ENCODE data around the gene RUNX2. TPM values are rescaled to one million over a fixed set of nuclear protein-coding genes. Genes with fewer than 3 reads are reported as not detected.

Gene RUNX2
- total RNA-seq, 1 donor from 2014 or later: 0.09 TPM

DNA sequence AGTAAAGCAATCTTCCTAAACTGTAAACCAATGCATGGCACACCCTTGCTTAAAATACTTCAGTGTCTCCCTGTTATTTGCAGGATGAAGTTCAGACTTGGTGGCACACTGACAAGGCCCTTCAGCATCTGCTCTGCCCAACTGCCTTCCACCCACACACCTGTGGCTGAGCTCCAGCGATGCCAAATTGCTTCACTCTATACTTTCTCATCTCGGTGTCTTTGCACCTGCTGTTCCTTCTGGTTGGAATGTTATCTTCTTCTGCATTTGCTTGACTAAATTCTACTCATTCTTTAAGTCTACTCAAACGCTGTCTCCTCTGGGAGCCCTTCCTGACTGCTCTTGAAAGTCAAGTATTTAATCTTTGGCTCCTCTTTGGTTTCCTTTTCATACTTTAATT is 149.7 kb downstream of the RUNX2 start:
- no peak overlapping the region for H3K4me2 ChIP-seq
- no peaks in the 10 kb centered on the region for H3K27me3 ChIP-seq
- DNase-seq (ENCODE audit: low spot score): no peak
- H4K20me1 ChIP-seq (ENCODE audit: low read depth): no peaks in the 10 kb centered on the region
- no peak overlapping the region for H3K27ac ChIP-seq
- Mint-ChIP-seq H3K4me3 (no peak overlapping the region), H3K27ac (no peak overlapping the region), H3K27me3 (ENCODE audit: insufficient read depth, low read depth) (peaks cover 2% of the 10 kb centered on the region), H3K4me1 (peaks cover 14% of the 10 kb centered on the region), H3K36me3 (no peaks in the 10 kb centered on the region), H3K9me3 (no peaks in the 10 kb centered on the region)
- H3K4me1 ChIP-seq: peaks cover 12% of the 10 kb centered on the region
- TF ChIP-seq EZH2phosphoT487 (IDR thresholded peaks at IDR 0.05) (no peak), EZH2 (IDR thresholded peaks at IDR 0.05) (no peak)
- TF ChIP-seq, protein P1, sequence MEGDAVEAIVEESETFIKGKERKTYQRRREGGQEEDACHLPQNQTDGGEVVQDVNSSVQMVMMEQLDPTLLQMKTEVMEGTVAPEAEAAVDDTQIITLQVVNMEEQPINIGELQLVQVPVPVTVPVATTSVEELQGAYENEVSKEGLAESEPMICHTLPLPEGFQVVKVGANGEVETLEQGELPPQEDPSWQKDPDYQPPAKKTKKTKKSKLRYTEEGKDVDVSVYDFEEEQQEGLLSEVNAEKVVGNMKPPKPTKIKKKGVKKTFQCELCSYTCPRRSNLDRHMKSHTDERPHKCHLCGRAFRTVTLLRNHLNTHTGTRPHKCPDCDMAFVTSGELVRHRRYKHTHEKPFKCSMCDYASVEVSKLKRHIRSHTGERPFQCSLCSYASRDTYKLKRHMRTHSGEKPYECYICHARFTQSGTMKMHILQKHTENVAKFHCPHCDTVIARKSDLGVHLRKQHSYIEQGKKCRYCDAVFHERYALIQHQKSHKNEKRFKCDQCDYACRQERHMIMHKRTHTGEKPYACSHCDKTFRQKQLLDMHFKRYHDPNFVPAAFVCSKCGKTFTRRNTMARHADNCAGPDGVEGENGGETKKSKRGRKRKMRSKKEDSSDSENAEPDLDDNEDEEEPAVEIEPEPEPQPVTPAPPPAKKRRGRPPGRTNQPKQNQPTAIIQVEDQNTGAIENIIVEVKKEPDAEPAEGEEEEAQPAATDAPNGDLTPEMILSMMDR (IDR thresholded peaks at IDR 0.05): no peak
- no peak overlapping the region for H3K4me3 ChIP-seq
- no peaks in the 10 kb centered on the region for H3F3A ChIP-seq (ENCODE audit: low read depth)
- H3K9ac ChIP-seq: no peak overlapping the region
- H3K36me3 ChIP-seq: no peaks in the 10 kb centered on the region
- H2AFZ ChIP-seq (replicated peaks): no peak overlapping the region
- H3K79me2 ChIP-seq (ENCODE audit: low read depth): no peaks in the 10 kb centered on the region
- no peaks in the 10 kb centered on the region for H3K9me3 ChIP-seq (ENCODE audit: low read depth)

DNA sequence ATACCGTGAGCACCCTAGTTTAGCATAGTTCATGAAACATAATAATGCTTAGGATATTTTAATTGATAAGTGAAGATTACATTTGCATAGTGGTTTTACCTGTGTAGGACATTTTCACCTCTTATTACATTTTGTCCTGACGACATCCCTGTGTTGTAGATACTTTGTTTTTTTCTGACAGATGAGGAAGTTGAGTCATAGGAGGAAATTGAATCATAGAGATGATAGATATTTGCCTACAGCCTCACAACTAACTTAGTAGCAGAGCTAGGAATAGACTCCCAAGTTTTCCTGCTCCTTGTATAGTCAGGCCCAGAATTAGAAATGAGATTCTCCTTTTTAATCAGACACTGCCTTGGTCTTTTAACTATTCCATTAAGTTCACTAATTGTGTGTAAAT is 150.1 kb downstream of the RUNX2 start:
- Mint-ChIP-seq H3K4me3 (no peak overlapping the region), H3K36me3 (no peaks in the 10 kb centered on the region), H3K27me3 (ENCODE audit: insufficient read depth, low read depth) (peaks cover 1% of the 10 kb centered on the region), H3K27ac (no peak overlapping the region), H3K4me1 (peaks cover 14% of the 10 kb centered on the region), H3K9me3 (no peaks in the 10 kb centered on the region)
- Histone ChIP-seq H3K4me1 (peaks cover 12% of the 10 kb centered on the region), H3K27me3 (no peaks in the 10 kb centered on the region), H3F3A (ENCODE audit: low read depth) (no peaks in the 10 kb centered on the region), H2AFZ (replicated peaks) (no peak overlapping the region), H4K20me1 (ENCODE audit: low read depth) (no peaks in the 10 kb centered on the region), H3K9ac (no peak overlapping the region), H3K27ac (no peak overlapping the region), H3K9me3 (ENCODE audit: low read depth) (no peaks in the 10 kb centered on the region), H3K4me3 (no peak overlapping the region), H3K4me2 (no peak overlapping the region), H3K79me2 (ENCODE audit: low read depth) (no peaks in the 10 kb centered on the region), H3K36me3 (no peaks in the 10 kb centered on the region)
- TF ChIP-seq, protein P1 (IDR thresholded peaks at IDR 0.05): no peak
- no peak for TF ChIP-seq EZH2 (IDR thresholded peaks at IDR 0.05)
- TF ChIP-seq EZH2phosphoT487 (IDR thresholded peaks at IDR 0.05): no peak
- DNase-seq (ENCODE audit: low spot score): no peak

DNA sequence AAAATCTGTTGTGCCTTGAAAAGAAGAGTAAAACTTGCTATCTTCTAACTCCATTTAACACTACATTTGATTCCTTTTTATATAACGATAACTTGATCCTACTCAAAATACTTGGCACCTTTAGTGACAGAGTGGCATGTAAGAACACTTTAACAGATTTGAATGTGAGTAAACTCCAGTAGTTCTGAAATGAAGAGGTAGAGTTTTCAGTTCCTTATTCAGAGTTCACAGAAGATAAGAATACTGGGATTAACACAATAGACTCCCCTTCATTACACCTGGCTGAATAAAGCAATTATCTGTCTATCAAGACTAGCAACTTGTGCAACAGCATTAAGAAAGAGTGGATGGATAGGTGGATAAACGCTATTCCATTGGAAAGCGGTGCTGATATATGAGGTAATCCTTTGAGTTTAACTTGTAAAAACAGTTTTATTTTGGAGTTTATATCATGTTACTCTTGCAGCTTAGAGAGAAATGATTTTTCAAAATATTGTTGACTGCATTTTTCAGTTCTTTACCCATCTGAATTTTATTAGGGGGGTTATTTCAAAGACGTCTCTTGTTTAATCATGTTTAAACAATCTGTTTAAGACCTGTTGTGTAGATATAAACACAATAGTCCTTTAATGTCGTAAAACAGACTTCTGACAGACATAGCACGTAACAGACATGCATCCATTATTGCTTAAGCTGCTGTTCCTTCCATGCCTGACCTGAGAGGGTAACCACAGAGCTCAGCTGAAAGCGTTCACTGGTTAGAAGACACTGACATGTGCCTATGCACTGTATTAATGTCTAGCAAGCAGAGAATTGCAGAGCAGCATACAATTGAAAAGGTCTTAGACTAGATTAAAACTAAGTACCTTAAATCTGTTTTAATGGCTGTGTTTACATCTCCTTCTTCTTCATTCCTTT is 152.0 kb downstream of the RUNX2 start:
- Histone ChIP-seq H3K9me3 (ENCODE audit: low read depth) (no peaks in the 10 kb centered on the region), H4K20me1 (ENCODE audit: low read depth) (no peaks in the 10 kb centered on the region), H3K79me2 (ENCODE audit: low read depth) (no peaks in the 10 kb centered on the region), H3K4me2 (no peak overlapping the region), H3K36me3 (no peaks in the 10 kb centered on the region), H3K27ac (no peak overlapping the region), H2AFZ (replicated peaks) (peak overlapping the region; percentile 62), H3K4me1 (peaks cover 12% of the 10 kb centered on the region), H3K27me3 (no peaks in the 10 kb centered on the region), H3K9ac (no peak overlapping the region), H3K4me3 (no peak overlapping the region), H3F3A (ENCODE audit: low read depth) (no peaks in the 10 kb centered on the region)
- DNase-seq (ENCODE audit: low spot score): peak; percentile 6
- H3K9me3 Mint-ChIP-seq: no peaks in the 10 kb centered on the region
- no peaks in the 10 kb centered on the region for H3K27me3 Mint-ChIP-seq (ENCODE audit: insufficient read depth, low read depth)
- no peaks in the 10 kb centered on the region for H3K36me3 Mint-ChIP-seq
- H3K27ac Mint-ChIP-seq: no peak overlapping the region
- H3K4me3 Mint-ChIP-seq: no peak overlapping the region
- H3K4me1 Mint-ChIP-seq: peaks cover 14% of the 10 kb centered on the region
- no peak for TF ChIP-seq EZH2 (IDR thresholded peaks at IDR 0.05)
- TF ChIP-seq, protein P1 (IDR thresholded peaks at IDR 0.05): no peak
- TF ChIP-seq EZH2phosphoT487 (IDR thresholded peaks at IDR 0.05): no peak
